GM20000 (cell line): ENCODE measurements around the gene RAPGEF2.

Experiments
- DNase-seq: peaks from one replicate; pipeline ENCODE4 v3.0.0; 2012; ENCODE audit warnings: low spot score
- CTCF ChIP-seq: IDR thresholded peaks from 2 replicates; pipeline ENCODE4 v1.5.1; 2012; ENCODE audit warnings: mild to moderate bottlenecking, control low read depth; ENCODE audit errors: extremely low read depth, missing control alignments

RAPGEF2 gene

DNA sequence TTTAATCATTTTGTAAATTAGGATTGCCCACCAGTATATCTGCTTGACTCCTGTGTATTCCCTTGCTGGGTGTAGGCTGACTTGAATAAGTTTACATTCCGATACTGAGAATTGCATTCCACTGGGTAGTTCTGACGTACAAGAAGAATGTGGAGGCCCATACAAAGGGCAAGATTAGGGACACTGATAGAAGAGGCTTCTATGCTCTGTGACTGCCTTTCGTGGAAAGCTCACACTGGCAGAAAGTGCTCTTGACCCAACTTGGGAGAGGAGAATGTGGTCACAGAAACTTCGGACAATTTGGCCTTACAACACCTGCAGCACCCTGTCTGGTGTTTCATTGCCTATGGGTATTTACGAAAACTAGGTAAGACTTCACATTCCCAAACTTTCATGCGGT, 126.3 kb downstream of the RAPGEF2 start:
- no peak for DNase-seq
- TF ChIP-seq CTCF, result no peak

- no peak for TF ChIP-seq CTCF
- no peak for DNase-seq
These were observed 129.7 kb downstream of the RAPGEF2 start for GRCh38 chr4:159232465-159233106.

- no peak for TF ChIP-seq CTCF
- DNase-seq, result no peak
These were observed 133.0 kb downstream of the RAPGEF2 start for GRCh38 chr4:159235779-159236368.

DNA sequence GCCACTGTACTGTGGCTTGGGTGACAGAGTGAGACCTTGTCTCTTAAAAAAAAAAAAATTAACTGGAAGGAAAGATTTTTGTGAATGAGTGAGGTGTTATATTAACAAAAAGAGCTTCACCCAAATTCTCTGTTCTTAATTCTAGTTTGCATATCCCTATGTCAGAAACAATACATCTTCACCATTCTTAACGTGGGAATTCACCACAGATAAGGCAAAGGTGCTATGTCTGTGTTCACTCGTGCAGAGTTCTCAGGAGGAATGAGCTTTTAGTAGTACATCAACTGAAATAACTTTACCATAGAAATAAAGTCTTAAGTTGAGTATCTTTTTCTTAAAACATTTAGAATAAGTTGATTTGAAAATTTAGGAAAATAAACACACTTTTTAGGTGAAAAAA, 135.1 kb downstream of the RAPGEF2 start:
- DNase-seq, result no peak
- TF ChIP-seq CTCF, result no peak

DNA sequence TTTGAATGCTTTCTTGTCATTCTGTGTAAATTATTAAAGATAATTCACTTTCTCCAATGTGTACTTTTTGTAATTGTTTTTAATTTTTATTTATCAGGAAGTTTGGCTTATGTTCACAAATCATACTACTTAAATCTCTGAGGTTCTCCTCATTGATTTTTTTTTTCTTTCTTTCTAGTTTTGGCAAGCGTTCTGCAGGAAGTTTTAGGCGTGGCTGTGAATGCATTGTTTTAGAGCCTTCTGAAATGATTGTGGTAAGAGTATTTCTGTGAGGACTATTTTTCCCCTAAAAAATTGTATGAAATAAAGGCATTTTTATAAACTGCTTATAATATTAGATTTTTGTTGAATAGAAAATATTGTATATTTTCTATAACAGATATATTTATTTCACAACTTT, 135.8 kb downstream of the RAPGEF2 start:
- no peak for DNase-seq
- TF ChIP-seq CTCF, result no peak

DNA sequence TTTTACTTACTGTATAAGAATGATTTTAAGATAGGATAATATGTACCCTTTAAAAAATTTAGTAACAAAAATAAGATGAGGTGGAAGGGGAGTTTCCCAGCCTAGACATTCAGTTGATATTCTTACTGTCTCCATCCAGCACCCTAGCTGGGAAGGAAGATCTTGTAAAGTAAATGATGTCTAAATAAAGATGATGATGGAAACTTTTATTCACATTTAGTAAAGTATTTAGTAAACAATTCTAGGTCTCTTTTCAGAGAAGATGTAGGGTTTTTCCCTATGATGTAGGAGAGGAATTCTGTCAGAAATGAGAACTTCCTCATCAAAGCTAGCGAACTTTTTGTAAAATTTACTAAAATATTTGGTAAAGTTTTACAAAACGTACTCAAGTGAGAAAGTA, 136.8 kb downstream of the RAPGEF2 start:
- TF ChIP-seq CTCF, result no peak
- DNase-seq, result no peak

- no peak for DNase-seq
- TF ChIP-seq CTCF, result no peak
These were observed 137.2 kb downstream of the RAPGEF2 start for GRCh38 chr4:159240046-159240445.
